GM18499 (cell line): ENCODE results near the gene TMIGD3.

Source experiments
- ATAC-seq: cut with Tn5 transposase; IDR thresholded peaks from one replicate; pipeline ENCODE4 v1.9.1; 2021; ENCODE audit warnings: moderate number of reproducible peaks; ENCODE audit not compliant: insufficient read depth, unreplicated experiment

Gene TMIGD3

GRCh38 chr1:111450185-111450584 is 53.2 kb downstream of the TMIGD3 start:
- no peak for ATAC-seq

- ATAC-seq = no peak
Observed at GRCh38 chr1:111449703-111450017, 53.8 kb downstream of the TMIGD3 start.

GRCh38 chr1:111448918-111449702 is 54.3 kb downstream of the TMIGD3 start, which contains the start of the genes ATP5PB and WDR77:
Gene ATP5PB (plus strand): TSS chr1:111449464. CDS start chr1:111449542, 78 bp downstream.
Gene WDR77 (minus strand): TSS chr1:111449256. CDS start chr1:111449169, 87 bp downstream.
- ATAC-seq = peak; percentile 83

- peak; percentile 5 for ATAC-seq
Observed at GRCh38 chr1:111448482-111448917, 54.9 kb downstream of the TMIGD3 start.

- ATAC-seq = no peak
Observed at GRCh38 chr1:111446967-111447892, 56.2 kb downstream of the TMIGD3 start.

GRCh38 chr1:111446546-111446945 is 56.9 kb downstream of the TMIGD3 start:
- no peak for ATAC-seq

- no peak for ATAC-seq
Observed at GRCh38 chr1:111444031-111444430, 59.4 kb downstream of the TMIGD3 start.

GRCh38 chr1:111442457-111442856 is 61.0 kb downstream of the TMIGD3 start:
- ATAC-seq = no peak

GRCh38 chr1:111441573-111442192 is 61.8 kb downstream of the TMIGD3 start:
- ATAC-seq = no peak

GRCh38 chr1:111439461-111440351 is 63.7 kb downstream of the TMIGD3 start:
- no peak for ATAC-seq

GRCh38 chr1:111436726-111437125 is 66.7 kb downstream of the TMIGD3 start:
- ATAC-seq = no peak
